Heart left ventricle (tissue), 13 donors: ENCODE results near the gene ARHGEF18.

Experiments
- POLR2A ChIP-seq, 2 donors: fragments of 450-650 bp; IDR thresholded peaks; one replicate each; pipeline ENCODE4 v1.6.1; 2017; ENCODE audit warnings: antibody characterized with exemption in 2 of 2, mild to moderate bottlenecking in 2 of 2, moderate library complexity in 2 of 2
- TF ChIP-seq, protein P1 (sequence below), 12 donors: fragments of 200-600 bp; sonication (generic) in 4 of 12; IDR thresholded peaks; one replicate each; pipeline versions ENCODE4 v1.5.0 to v1.8.0; 2018 to 2022; ENCODE audit warnings: antibody characterized with exemption in 12 of 12, mild to moderate bottlenecking in 5 of 12
- donor health status: ischemic (EF 13 %, LVEDD 7.1; RV severe dilation, severe dysfunction).
- donor health status: DM: no; HTN: yes; CAD: no.
- donor health status: DM: no; HTN: no; CAD: no.
- donor health status: ischemic (EF 25% LVEDD 6.9; RV normal size, moderate dysfunction).
- donor health status: ischemic (EF 25% LVEDD 5.7; RV mildly dilated, moderate dysfunction).
- donor health status: ischemic (EF 35%, LVEDD 5.7; RV mildly dilated, moderate dysfunction).
- donor health status: nonischemic (EF 11% LVEDD 7.7; RV severe dilation, severe dysfunction).
- donor health status: DM: yes; HTN: yes; CAD: no.
- donor health status: PGD.
- donor health status: ischemic (EF 29% LVEDD 5.4; RV normal size, mild dysfunction).
- donor health status: nonischemic (EF 23%, LVEDD 6.1; RV moderate dilation, normal function).

DNA sequence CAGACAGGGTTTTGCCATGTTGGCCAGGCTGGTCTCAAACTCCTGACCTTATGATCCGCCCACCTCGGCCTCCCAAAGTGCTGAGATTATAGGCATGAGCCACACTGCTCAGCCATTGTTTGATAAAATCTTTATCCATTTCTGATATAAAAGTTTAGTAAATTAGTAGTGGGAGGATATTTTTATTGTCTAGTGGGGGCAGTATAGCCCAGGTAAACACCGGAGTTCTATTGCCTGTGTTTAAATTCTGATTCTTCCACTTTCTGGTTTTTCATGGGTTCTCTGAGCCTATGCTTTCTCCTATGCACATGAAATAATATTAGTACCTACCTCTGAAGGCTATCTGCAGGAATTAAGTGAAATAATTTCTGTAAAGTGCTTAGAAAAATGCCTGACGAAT lies 20.1 kb upstream of the ARHGEF18 start:
- no peak for TF ChIP-seq POLR2A (IDR thresholded peaks at IDR 0.05)
- TF ChIP-seq, protein P1, sequence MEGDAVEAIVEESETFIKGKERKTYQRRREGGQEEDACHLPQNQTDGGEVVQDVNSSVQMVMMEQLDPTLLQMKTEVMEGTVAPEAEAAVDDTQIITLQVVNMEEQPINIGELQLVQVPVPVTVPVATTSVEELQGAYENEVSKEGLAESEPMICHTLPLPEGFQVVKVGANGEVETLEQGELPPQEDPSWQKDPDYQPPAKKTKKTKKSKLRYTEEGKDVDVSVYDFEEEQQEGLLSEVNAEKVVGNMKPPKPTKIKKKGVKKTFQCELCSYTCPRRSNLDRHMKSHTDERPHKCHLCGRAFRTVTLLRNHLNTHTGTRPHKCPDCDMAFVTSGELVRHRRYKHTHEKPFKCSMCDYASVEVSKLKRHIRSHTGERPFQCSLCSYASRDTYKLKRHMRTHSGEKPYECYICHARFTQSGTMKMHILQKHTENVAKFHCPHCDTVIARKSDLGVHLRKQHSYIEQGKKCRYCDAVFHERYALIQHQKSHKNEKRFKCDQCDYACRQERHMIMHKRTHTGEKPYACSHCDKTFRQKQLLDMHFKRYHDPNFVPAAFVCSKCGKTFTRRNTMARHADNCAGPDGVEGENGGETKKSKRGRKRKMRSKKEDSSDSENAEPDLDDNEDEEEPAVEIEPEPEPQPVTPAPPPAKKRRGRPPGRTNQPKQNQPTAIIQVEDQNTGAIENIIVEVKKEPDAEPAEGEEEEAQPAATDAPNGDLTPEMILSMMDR (IDR thresholded peaks at IDR 0.05) = no peak
